Testis (tissue), 2 donors: Measurements from ENCODE around the gene MAP3K12.

Experiments
- POLR2A ChIP-seq: fragments of 450-650 bp; IDR thresholded peaks from one replicate; pipeline ENCODE4 v1.6.1; 2017; ENCODE audit warnings: antibody characterized with exemption, mild to moderate bottlenecking, moderate library complexity
- TF ChIP-seq, protein P1 (sequence below), 3 experiments: fragments of 450-650 bp in 2 of 3; fragments of 200-600 bp in 1 of 3; sonication (generic) in 1 of 3; IDR thresholded peaks; one replicate each; pipeline ENCODE4 v1.5.1; 2016 to 2019; ENCODE audit warnings: antibody characterized with exemption in 3 of 3, mild to moderate bottlenecking in 2 of 3, moderate library complexity in 1 of 3

GRCh38 chr12:53468282-53468681 lies 31.0 kb downstream of the MAP3K12 start:
- TF ChIP-seq, protein P1, sequence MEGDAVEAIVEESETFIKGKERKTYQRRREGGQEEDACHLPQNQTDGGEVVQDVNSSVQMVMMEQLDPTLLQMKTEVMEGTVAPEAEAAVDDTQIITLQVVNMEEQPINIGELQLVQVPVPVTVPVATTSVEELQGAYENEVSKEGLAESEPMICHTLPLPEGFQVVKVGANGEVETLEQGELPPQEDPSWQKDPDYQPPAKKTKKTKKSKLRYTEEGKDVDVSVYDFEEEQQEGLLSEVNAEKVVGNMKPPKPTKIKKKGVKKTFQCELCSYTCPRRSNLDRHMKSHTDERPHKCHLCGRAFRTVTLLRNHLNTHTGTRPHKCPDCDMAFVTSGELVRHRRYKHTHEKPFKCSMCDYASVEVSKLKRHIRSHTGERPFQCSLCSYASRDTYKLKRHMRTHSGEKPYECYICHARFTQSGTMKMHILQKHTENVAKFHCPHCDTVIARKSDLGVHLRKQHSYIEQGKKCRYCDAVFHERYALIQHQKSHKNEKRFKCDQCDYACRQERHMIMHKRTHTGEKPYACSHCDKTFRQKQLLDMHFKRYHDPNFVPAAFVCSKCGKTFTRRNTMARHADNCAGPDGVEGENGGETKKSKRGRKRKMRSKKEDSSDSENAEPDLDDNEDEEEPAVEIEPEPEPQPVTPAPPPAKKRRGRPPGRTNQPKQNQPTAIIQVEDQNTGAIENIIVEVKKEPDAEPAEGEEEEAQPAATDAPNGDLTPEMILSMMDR (IDR thresholded peaks at IDR 0.05): no peak
- no peak for TF ChIP-seq POLR2A
